ENCODE measurements around the gene GARIN5A. TPM values are rescaled to one million over a fixed set of nuclear protein-coding genes. Genes with fewer than 3 reads are reported as not detected.

The GARIN5A gene
- total and polyA plus RNA-seq, 9 of the 15 experiments (the other 6 are each of a cell fraction or from before 2014, with no cell fraction given), result 0.10 to 0.82 (median 0.23) TPM; not detected in 2

- CTCF ChIA-PET (ENCODE audit: low intra/inter-chr PET ratio), result no interaction called here
- BruUV-seq (replicated peaks), result no TSS peak
Measured at GRCh38 chr19:50516456-50516855, 39.8 kb upstream of the GARIN5A start.

GRCh38 chr19:50515168-50515561 lies 38.5 kb upstream of the GARIN5A start:
- H3K27ac ChIP-seq (ENCODE audit: extremely low read depth, low read depth, low read length), result no peak overlapping the region
- BruUV-seq (replicated peaks), result no TSS peak
- no peaks in the 10 kb centered on the region for H3K27me3 ChIP-seq (ENCODE audit: control insufficient read depth in 2 of 2, insufficient read depth in 2 of 2, low read length in 2 of 2)
- H3K36me3 ChIP-seq (ENCODE audit: control insufficient read depth, insufficient read depth, low read length), result no peaks in the 10 kb centered on the region
- no peaks in the 10 kb centered on the region; the same call in 2 of the 3 replicates for H3K79me2 ChIP-seq (ENCODE audit: control insufficient read depth, insufficient read depth, low read length)
- POLR2A ChIA-PET, result interaction anchor here (0.6 to 1.0 kb wide), 2 partner anchors 19 to 75 kb away, joined by 3 read pairs; no protein-coding TSS in a partner anchor
- H3K4me1 ChIP-seq (replicated peaks in 1 of 2; ENCODE audit: control insufficient read depth in 2 of 2, insufficient read depth in 2 of 2, low read length in 2 of 2), result peaks cover 5 to 61% of the 10 kb centered on the region in 2 experiments; a peak in 4 of 5 replicates
- intact Hi-C loops (cut with micrococcal nuclease) (no loop called here), in situ Hi-C loops (cut with MboI) (no loop called here)
- H3K9ac ChIP-seq (ENCODE audit: insufficient read depth in 1 of 2, low read depth in 2 of 2, low read length in 2 of 2), result no peak overlapping the region; a peak in 1 of 4 replicates
- TF ChIP-seq MBD1 (CRISPR knock-in tag; IDR thresholded peaks at IDR 0.05) (no peak), POLR2G (IDR thresholded peaks at IDR 0.05; ENCODE audit: low read depth, low read length) (peak; percentile 56; the same call in 1 of the 2 replicates), PCBP1 (IDR thresholded peaks at IDR 0.05; ENCODE audit: low read depth, low read length, poor library complexity, severe bottlenecking) (peak; percentile 33), MLX (CRISPR knock-in tag; conservative IDR thresholded peaks at IDR 0.05) (no peak)
- H2AFZ ChIP-seq (ENCODE audit: low read depth, low read length), result no peak overlapping the region
- DNase-seq (ENCODE audit: extremely low read depth in 1 of 4, low spot score in 3 of 4) (no peak), ATAC-seq (no peak), FAIRE-seq (no peak)
- peaks cover 4% of the 10 kb centered on the region for H3K9me1 ChIP-seq (ENCODE audit: control insufficient read depth, insufficient read depth, low read length)
- no peak overlapping the region for H3K4me3 ChIP-seq
- CTCF ChIA-PET (ENCODE audit: low intra/inter-chr PET ratio), result no interaction called here
- H3K9me3 ChIP-seq (replicated peaks; ENCODE audit: control insufficient read depth, insufficient read depth, low read depth, low read length), result no peaks in the 10 kb centered on the region
- H3K4me2 ChIP-seq (ENCODE audit: insufficient read depth, low read length), result no peak overlapping the region
- H4K20me1 ChIP-seq (replicated peaks; ENCODE audit: control insufficient read depth, insufficient read depth, low read length), result no peaks in the 10 kb centered on the region
- 67% methylated on average over 5 of the region's 11 CpGs for WGBS (ENCODE audit: insufficient coverage, low coverage, missing lambda C conversion rate)

More at GRCh38 chr19:50516456-50516855, 39.8 kb upstream of the GARIN5A start:
- no peak for DNase-seq (ENCODE audit: extremely low read depth in 1 of 4, low spot score in 3 of 4)
- Histone ChIP-seq H3K27me3 (ENCODE audit: control insufficient read depth in 2 of 2, insufficient read depth in 2 of 2, low read length in 2 of 2) (no peaks in the 10 kb centered on the region), H3K4me3 (no peak overlapping the region), H3K9ac (ENCODE audit: insufficient read depth in 1 of 2, low read depth in 2 of 2, low read length in 2 of 2) (0 out of 4 replicates have a peak overlapping the region, but pooled peaks of 1 of the 2 experiments have one; percentile 64), H3K27ac (ENCODE audit: extremely low read depth, low read depth, low read length) (no peak overlapping the region), H3K4me1 (replicated peaks in 1 of 2; ENCODE audit: control insufficient read depth in 2 of 2, insufficient read depth in 2 of 2, low read length in 2 of 2) (peaks cover 0 to 49% of the 10 kb centered on the region in 2 experiments; a peak in 2 of 5 replicates), H2AFZ (ENCODE audit: low read depth, low read length) (no peak overlapping the region), H3K9me1 (ENCODE audit: control insufficient read depth, insufficient read depth, low read length) (no peaks in the 10 kb centered on the region), H3K9me3 (replicated peaks; ENCODE audit: control insufficient read depth, insufficient read depth, low read depth, low read length) (no peaks in the 10 kb centered on the region), H4K20me1 (replicated peaks; ENCODE audit: control insufficient read depth, insufficient read depth, low read length) (no peaks in the 10 kb centered on the region), H3K4me2 (ENCODE audit: insufficient read depth, low read length) (no peak overlapping the region), H3K79me2 (ENCODE audit: control insufficient read depth, insufficient read depth, low read length) (no peaks in the 10 kb centered on the region), H3K36me3 (ENCODE audit: control insufficient read depth, insufficient read depth, low read length) (no peaks in the 10 kb centered on the region)
- in situ Hi-C loops (cut with MboI), result no loop called here
- POLR2A ChIA-PET, result no interaction called here
- 18% methylated on average over 8 of the region's 12 CpGs for WGBS (ENCODE audit: insufficient coverage, low coverage, missing lambda C conversion rate)
- no peak for FAIRE-seq
- ATAC-seq, result no peak
- TF ChIP-seq SUPT5H (IDR thresholded peaks at IDR 0.05) (no peak), CBFA2T2 (conservative IDR thresholded peaks at IDR 0.05) (no peak), NFXL1 (CRISPR knock-in tag; IDR thresholded peaks at IDR 0.05) (no peak), ZNF561 (CRISPR knock-in tag; conservative IDR thresholded peaks at IDR 0.05) (no peak)
- intact Hi-C loops (cut with micrococcal nuclease), result no loop called here
